GDM1 (cell line): ENCODE data around the gene EHBP1.
"Not testable (repeated sequence)": the region's sequence is repeated elsewhere in the genome, so short reads cannot be mapped to it uniquely, and the experiment has no call there.

Experiments used
- DNase-seq: peaks from one replicate; lab custom pipeline; 2025; lab: John Stamatoyannopoulos, UW

EHBP1 gene

DNA sequence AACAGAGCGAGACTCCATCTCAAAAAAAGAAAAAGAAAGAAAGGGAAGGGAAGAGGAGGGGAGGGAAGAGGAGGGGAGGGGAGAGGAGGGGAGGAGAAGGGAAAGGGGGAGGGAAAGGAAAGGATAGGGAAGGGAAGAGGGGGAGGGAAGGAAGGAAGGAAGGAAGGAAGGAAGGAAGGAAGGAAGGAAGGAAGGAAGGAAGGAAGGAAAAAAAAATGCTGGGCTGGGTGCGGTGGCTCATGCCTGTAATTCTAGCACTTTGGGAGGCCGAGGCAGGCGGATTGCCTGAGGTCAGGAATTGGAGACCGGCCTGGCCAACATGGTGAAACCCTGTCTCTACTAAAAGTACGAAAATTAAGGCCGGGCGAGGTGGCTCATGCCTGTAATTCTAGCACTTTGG is 314.2 kb downstream of the EHBP1 start:
- DNase-seq: not testable (repeated sequence)

DNA sequence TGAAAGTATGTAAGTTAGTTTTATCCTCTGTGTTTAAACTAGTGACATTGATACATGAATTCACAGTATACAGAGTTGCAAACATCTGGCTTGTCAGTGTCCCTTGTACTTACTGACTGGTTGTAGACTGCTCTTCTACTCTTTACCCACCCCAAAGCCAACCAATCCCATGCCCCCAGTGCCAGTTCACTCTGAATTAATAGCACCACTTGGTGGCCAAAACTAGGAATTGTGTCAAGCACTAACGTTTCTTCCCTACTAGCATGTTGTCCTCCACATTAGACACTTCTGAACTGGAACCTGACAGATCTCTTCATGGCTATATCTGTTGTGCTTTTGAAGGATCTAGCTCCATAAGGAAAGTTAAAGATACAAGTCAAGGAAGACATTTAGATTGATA is 317.9 kb downstream of the EHBP1 start:
- peak; percentile 23 for DNase-seq

DNA sequence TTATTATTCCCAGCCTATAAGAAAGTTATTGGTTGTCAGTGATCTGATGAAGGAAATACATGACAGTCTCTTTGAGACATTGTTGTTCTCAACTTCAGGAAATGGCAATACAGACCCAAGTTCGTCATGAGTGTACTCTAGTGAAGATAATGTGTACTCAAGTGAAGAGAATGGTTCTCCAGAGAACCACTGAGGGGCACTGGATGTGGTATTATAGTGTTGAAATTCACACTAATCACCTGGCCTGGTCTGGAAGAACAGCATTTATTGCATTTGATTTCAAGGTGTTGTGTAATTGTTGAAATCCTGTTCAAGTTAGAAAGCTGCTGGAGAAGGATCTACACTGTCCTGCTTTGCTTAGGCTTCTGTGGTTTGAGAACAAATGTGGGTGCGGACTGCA is 321.7 kb downstream of the EHBP1 start:
- no peak for DNase-seq

DNA sequence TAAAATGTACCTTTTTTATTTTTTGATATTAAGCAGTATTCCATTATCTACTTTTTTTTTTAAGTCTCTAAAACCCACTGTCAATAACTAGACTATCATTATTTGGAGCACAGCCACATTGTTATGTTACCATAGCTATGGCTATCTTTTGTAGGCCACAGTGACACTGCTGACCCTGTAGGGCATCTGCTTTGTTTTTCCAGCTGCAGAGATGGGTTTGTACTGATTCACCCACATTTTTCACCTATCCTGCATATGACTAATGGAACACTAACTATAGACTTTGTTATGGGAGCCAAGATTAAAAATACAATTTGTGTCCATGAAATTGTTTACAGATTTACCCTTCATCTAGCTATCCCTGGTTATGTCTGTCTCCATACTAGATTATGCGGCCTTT is 323.5 kb downstream of the EHBP1 start:
- no peak for DNase-seq

DNA sequence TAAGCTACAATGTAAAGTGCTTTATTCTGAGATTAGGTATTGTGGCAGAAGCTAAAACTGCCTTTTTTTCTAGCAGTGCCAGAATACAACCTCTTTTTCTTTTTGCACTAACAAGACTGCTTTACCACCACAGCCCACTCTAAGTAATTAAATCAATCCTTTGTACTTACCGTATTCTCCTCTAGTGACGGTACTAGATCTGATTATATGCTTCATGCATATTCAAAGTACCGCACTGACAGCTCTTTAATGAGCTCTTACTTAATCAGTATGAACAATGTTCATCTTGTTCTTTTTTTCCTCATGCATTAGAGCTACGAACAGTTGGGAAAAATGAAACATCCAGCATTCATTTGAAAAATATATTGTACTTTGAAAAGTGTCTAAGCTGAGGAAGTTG is 329.0 kb downstream of the EHBP1 start:
- no peak for DNase-seq

DNA sequence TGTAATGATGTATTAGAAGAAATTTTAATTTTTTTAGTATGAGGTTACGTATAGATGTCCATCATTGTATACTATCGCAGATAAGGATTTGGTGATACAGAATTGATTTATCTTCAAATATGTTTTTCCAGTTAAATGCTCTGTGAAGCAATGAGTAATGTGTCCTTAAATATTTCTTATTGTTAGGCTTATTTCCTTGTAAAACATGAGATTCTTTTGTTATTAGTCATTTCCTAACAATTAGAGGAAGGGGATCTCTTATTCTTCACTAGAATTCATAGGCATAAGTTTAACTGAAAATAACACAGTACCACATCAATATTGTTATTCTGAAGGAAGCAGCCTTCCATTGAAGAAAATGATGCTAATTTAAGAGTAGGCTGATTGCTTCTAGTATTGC is 329.7 kb downstream of the EHBP1 start:
- no peak for DNase-seq

DNA sequence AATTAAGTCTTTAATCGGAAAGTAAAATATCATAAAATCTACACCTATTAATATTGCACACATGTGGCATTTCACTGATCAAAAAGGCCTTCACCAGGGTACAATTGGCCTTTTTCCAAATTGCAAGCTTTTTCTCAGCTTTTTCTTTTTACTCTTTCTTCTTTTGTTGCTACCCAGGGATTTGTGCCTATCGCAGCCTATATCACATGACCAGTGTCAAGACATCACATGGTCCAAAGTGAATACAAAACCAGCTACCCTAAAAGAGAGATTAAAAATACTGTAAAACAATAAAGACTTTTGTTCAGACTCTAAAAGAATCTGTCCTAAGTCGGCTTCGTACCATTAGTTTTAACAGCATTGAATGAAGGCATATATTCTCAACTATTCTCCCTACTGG is 330.1 kb downstream of the EHBP1 start:
- DNase-seq: no peak

DNA sequence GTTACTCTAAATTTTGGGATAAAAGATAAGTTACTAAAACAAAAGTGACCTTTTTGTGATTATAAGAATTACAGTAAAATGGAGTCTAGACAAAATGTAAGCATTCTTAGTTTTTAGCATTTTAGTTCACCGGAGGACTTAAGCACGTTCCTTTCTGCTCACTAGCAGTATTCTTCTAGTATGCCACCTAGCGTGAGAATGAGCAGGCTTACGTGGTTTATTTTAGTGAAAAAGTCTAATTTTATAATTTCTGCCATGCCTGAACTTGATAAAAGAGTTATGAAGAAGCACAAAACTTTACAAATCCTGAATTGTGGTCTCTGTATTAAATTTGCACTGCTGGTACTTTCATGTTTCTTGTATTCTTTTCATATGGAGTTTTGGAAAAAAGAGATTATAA is 332.5 kb downstream of the EHBP1 start:
- DNase-seq: no peak

DNA sequence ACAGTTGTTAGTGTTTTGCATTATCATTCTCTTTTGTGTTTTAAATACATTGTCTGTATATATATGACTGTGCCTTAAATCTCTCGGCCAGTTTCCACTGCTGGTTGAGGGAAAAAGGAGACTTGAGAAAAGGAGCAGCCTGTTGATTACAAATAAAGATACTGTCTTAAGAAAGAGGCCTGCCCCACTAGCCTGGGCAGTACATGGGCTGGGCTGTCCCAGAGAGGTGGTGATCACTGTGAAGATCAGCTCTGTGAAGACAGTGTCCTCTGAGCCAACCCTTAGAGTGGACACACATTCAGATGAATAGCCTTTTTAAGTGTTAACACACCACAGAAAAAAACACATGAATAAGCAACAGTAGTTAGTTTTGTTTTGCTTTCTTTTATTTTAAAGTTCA is 335.1 kb downstream of the EHBP1 start:
- DNase-seq: no peak

DNA sequence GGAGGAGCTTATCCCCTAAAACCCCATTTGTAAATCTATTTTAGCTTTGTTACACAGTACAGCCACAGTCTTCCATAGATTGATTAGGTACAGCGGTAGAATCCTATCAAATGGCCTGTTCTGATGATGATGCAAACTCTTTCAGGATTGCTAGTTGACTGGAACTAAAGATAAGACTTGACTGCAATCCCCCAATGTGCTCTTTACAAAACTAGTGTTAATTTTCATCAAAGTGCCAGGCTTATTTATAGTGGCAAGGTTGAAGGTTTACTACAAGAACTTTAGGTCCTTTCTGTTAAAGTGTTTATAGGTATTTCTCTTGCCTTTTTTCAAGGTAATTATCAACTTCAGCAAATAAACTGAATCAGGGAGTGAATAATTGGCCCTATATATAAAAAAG is 336.1 kb downstream of the EHBP1 start:
- no peak for DNase-seq

DNA sequence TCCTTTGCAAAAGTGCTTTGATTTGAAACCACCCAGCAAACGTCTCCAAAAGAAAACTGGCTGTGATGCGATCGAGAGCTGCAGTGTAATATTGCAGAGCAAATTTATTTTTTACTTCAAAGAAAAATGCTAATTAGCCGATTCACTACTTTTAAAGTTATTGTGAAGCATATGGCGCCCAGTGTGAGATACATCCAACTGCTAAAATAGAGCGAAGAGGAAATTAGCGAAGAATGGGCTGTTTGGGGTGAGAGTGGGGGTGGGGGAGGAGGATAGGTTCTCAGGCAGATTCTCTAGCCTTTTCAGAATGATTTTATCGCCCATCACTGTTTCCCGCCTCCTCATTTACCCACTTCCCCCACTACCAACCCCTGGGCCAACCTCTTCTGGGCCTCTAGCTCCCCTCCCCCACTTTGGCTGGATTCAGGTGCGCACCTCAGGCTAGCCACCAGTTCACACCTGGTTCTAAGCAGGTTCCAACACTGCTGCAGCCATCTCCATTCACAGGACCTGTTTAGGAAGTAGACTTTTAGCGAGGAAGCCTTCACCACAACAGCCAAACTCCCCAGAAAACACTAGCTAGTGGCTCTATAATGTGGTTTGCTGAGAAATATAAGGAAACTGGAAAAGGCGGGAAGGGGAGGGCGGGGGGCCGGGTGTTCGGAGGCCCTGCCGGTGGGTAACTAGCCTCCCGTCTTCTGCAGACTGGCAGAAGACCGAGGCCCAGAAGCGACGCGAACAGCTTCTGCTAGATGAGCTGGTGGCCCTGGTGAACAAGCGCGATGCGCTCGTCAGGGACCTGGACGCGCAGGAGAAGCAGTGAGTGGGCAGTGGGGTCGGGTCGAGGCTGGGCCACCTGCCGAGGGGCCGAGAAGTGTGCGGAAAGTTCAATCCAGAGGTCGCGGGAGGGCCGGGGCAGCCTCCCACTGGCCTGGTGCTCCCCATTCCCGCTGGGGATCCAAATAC is 339.1 kb downstream of the EHBP1 start:
- DNase-seq: no peak

DNA sequence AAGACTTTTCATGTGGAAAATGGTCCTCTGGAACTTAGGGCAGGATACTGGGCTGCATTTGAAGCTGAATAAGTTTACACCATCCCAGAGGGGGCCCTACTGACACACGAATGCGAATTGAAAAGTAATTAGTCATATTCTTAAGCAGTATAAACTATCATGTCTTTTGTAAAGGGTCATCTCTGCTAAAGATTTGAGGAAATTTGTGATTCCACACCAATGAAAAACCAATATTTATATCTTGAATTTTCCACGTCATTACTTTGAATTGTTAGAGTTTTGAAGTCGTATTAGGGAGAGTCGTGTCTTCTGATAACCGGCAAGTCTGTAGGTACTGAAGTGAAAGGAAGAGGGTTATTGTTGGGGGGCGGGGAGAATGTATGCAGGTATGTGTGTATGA is 341.0 kb downstream of the EHBP1 start:
- DNase-seq: no peak

DNA sequence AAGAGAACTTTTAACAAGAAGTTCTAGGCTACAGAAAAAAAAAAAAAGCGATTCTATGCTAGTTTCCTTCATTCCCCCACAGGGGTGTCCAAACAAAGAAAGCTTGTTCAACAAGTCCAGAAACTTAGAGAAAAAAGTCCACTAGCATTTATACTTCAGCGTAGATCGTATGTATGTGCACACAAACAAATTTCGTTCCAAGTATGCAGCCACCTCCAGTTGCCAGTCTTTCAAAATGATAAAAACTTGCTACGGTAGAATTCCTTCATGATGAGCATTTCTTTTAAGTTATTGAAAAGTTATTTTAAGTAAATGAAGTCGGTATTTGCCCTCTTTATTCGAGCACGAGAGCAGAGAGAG is 341.4 kb downstream of the EHBP1 start:
- DNase-seq: no peak

DNA sequence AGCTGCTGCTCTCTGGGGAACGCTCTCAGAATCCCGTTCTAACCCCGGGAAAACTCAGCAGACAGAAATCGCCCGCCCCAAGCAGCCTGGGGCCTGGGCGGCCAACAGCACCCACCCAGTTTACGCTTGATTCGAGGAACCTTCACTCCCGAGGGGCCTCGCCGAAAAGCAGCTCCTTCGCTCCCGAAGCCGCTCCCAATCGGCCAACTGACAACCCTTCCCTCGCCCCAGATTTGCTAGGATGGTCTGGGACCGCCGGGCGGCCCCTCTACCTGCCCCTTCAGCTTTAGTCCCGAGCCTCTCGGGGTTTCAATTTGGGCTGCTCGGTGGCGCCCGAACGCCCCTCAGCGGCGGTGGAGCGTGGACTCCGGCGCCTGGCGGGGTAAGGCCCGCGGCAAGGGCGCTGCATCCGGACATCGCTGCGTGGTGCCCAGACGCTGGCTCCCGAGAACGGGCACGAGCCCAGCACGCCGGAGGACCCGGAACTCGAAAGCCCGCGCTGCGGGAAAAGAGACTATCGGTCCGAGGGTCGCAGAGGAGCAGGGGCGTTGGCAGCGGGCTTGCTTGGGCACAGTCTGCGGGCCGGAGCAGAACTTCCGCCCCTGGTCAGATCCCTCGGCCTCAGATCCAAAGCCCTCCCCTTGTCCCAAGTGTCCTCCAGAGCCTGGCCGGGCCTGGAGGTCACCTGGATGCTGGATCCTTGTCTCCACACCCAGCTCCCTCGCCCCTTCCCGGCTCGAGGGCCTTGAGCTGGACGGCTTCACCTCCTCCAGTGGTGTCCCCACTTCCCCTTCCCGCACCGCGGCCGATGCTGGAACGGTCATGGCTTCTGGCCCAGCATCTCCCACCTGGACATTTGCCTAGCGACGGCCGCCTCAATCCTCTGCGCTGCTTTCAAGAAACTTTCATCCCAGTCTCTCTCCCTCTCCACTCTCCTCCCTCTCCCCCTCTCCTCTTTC is 342.1 kb downstream of the EHBP1 start:
- no peak for DNase-seq

DNA sequence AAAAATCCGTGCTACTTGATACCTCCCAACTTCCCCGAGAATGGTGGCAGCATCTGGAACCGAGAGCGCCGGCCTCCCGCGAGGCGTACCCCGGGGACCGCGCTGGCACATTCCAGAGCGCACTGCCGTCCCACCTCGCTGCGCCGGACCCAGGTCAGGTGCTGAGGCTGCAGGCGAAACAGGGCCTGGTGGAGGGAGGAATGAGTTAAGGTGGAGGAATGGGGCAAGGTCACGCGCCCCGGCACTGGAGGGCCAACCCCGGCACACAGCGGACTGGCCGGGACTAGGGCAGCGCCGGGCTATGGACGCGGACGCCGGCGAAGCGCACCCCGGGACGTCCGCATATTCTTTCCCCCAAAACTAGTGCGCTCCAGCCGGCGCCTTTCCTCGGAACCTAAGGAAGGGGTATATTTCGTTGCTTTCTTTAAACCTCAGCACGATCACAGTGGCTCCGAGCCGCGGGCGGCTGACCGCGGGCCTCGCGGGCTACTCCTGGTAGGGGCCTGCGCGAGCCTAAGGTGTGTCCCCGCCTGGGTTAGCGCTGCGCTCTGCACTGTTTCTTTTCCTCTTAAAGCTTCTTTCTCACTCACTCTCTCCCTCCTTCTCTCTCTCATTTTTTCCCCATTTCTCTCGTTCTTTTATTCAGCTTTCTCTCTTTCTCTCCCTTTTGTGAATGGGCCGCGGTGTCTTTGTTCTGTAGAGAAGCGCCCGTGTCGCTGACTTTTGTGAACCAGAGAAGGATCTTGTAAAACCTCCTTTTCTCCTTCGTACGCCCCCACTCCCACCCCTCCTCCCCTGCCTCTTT is 343.1 kb downstream of the EHBP1 start:
- DNase-seq: no peak

DNA sequence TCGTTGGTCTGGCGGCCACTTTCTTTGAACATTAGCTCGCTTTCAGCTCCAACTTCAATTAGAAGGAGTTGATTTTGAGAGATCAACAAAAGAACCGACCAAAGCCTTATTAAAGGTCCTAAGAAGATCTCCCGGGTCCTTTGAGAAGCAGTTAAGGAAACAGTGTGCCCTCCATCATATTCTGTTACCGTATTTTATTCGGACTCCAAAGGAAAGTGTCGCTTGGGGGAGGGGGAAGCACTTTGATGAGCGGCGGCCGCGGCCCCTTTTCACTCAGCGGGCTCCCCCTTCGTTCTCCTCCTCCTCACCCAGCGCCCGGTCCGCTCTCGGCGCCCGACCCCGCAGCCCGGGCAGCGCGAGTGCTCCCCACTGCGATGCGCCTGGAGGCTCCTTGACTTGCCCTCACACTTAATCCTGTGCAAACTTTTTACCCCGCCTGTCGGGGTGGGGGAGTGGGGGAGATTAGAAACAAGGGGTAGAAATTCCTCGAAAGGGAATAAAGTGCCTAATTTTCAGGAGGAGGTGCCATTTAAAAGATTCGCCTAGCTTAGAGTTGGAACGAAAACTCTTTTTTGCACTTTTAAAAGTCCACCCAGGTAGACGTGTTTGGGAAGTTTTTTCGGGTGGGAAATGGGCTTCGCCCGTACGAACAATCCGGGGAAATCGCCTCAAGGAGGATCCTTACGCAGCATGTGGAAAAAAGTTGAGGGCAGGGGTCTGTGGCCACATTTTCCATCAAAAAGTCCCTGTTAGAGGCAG is 343.9 kb downstream of the EHBP1 start:
- no peak for DNase-seq

DNA sequence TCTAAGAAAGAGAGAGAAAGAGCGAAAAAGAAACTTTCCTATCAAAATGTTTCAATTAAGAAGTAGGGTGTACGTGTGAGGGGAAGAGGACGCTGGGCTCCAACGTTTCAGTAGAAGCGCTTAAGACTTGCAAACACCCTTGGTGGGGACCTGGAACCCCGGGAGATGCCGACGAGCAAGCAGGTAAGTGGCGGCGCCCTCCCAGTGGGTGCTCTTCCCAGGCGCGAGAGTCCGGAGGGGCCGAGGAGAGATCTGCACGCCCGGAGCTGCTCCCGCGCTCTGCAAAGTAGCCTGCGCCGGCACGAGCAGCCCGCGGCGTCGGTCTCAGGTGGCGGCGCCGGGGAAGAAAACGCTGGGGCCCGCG is 344.4 kb downstream of the EHBP1 start:
- no peak for DNase-seq

DNA sequence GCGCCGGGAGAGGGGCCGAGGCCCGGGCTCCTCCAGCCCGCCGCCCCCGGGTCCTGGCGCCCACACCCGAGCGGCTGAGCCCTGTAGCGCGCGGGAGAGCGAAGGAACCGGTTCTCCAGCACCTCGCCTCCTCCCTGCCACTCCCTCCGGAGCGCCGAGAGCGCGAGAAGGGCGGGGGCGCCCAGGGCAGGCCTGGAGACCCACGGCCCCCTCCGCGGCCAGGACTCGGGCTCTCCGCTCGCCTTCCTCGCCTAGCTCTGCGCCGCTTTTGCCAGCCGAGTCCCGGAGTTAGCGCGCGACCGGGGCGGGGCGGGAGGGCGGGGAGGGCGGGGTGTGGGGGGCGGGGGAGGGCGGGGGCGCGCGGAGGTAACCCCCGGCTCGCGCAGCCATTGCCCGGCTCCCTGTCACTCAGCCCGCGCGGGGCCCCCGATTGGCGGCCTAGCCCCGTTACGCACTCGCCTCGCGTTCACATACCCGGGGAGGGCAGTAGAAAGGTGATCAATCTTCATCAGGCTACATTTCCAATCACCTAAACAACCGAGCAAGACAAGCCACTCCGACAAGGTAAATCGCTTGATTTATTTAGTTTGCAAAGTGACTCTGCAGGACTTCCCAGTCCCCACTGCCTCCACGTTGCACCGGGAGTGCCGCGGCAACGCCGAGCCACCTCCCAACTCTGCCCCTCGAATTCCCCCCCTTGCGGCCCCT is 345.0 kb downstream of the EHBP1 start, which contains the start of gene OTX1:
Gene OTX1, plus strand, starts transcription at position 497 of the 708 bp plus-strand sequence. CDS start 2,161 bp downstream, outside the sequence.
- peak; percentile 75 for DNase-seq

DNA sequence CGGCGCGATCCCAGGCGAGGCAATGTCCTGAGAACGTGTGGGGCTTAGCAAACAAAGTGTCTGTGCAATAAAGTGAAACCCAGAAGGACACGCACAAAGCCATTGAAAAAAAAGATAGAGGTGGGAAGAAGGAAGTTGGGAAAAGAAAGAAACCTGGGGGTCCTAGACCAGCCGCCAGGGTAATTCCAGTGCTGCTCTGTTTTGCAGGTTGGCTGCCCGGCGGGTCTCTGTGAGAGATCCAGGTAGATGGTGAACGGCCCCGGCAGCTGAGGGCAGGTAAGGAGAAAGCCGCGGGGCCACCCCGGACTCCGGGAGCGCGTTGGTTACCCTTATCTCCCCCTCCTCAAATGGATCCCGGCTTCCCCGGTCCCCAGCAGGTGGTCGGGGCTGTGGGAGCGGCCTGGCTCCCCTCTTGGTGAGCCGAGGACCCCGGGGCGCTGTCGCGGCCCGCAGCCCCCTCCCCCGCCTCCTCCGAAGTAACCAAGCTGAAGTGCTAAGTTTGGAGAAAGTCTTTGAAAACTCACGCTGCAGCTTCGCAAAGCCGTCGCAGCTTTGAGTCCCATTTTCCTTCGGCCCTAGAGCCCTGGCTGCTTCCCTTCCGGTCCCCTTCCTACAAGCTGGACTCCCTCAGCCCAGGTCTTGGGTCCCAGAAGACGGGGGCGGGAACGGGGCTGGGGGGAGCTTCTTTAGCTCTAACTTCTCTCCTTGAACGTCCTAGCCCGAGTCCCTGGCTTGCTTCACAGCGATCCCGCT is 345.7 kb downstream of the EHBP1 start:
- no peak for DNase-seq

DNA sequence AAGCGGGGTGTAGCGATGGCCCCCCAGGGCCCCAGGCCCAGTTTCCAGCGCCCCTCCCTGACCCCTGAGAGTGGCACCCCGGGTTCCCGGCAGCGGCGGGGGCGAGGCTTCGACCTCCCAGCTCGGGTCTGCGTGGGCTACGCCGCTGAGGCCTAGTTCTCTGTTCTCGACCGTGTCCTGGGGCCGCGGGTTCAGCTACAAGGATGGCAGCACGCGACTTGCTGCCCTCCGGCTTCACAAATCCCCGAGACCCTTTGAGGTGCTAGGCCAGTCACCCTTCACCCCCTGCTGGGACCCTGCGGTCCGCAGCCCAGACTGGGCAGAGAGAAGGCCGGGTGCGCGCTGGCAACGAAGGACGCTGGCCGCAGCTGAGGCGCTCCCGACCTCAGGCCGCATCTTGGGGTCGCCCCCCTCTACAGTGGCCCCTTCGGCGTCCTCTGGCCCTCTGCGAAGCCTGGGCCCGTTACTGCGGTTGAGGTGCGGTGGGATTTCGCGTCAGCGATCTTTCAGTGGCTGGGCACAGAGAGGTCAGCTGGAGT is 346.4 kb downstream of the EHBP1 start:
- DNase-seq: no peak
